Fibroblast of upper back skin (primary cell): ENCODE results near the gene RNF181.
"Not testable (repeated sequence)": the region's sequence is repeated elsewhere in the genome, so short reads cannot be mapped to it uniquely, and the experiment has no call there.

Experiments used
- DNase-seq: peaks from one replicate; pipeline ENCODE4 v3.0.0-alpha.2; 2013

The RNF181 gene

GRCh38 chr2:85597241-85597640, 1.7 kb downstream of the RNF181 start:
- DNase-seq = no peak

- no peak for DNase-seq
Observed at GRCh38 chr2:85598594-85599340, 3.2 kb downstream of the RNF181 start.

- no peak for DNase-seq
Observed at GRCh38 chr2:85599468-85600234, 4.1 kb downstream of the RNF181 start.

- DNase-seq = no peak
Observed at GRCh38 chr2:85600235-85600575, 4.7 kb downstream of the RNF181 start.

GRCh38 chr2:85600951-85601770, 5.6 kb downstream of the RNF181 start:
- no peak for DNase-seq

GRCh38 chr2:85601771-85602475, 6.4 kb downstream of the RNF181 start:
- peak; percentile 16 for DNase-seq

GRCh38 chr2:85602476-85603234, 7.1 kb downstream of the RNF181 start, which contains the start of gene TMEM150A:
Gene TMEM150A, minus strand, starts transcription at chr2:85602698. Its CDS starts 750 bp downstream, at chr2:85601948.
- DNase-seq = peak; percentile 87

- DNase-seq = not testable (repeated sequence)
Observed at GRCh38 chr2:85604133-85604444, 8.5 kb downstream of the RNF181 start.

GRCh38 chr2:85604568-85605339, 9.2 kb downstream of the RNF181 start:
- no peak for DNase-seq

GRCh38 chr2:85605406-85606115, 10.0 kb downstream of the RNF181 start:
- DNase-seq = peak; percentile 86

GRCh38 chr2:85606116-85606455, 10.5 kb downstream of the RNF181 start:
- DNase-seq = no peak

- no peak for DNase-seq
Observed at GRCh38 chr2:85607268-85608215, 12.0 kb downstream of the RNF181 start.

GRCh38 chr2:85611217-85611704, 15.7 kb downstream of the RNF181 start:
- DNase-seq = no peak

- DNase-seq = peak; percentile 86
Observed at GRCh38 chr2:85611705-85612587, 16.4 kb downstream of the RNF181 start, which contains the start of gene C2orf68. Gene C2orf68, minus strand, starts transcription at chr2:85612066. Its CDS starts 82 bp downstream, at chr2:85611984.

- DNase-seq = no peak
Observed at GRCh38 chr2:85613717-85614515, 18.4 kb downstream of the RNF181 start.

GRCh38 chr2:85614757-85615156, 19.2 kb downstream of the RNF181 start:
- not testable (repeated sequence) for DNase-seq

GRCh38 chr2:85615413-85615728, 19.8 kb downstream of the RNF181 start:
- no peak for DNase-seq
